AG04450 (cell line): ENCODE data around the gene TM2D3. TPM values are rescaled to one million over a fixed set of nuclear protein-coding genes. Genes with fewer than 3 reads are reported as not detected.

ENCODE experiments used
- CTCF ChIA-PET: fragments of 300-600, 350-600 bp; formaldehyde crosslinking; extraction: SDS; loops from one replicate; lab custom pipeline; 2022; ENCODE audit warnings: antibody characterized with exemption, inconsistent platforms; lab: Charles Lee
- POLR2A ChIA-PET: fragments of 350-600 bp; formaldehyde crosslinking; extraction: SDS; loops from one replicate; lab custom pipeline; 2021; ENCODE audit warnings: antibody characterized with exemption, inconsistent platforms; lab: Yijun Ruan, JAX
- DNase-seq: peaks from one replicate; pipeline ENCODE4 v3.0.0-alpha.2; 2011; ENCODE audit warnings: low read depth, low spot score
- H3K27ac ChIP-seq: one replicate; pipeline ENCODE4 v1.5.1; 2012; ENCODE audit warnings: low read depth, low read length, control low read depth
- H3K27me3 ChIP-seq: one replicate; pipeline ENCODE4 v1.6.0; 2012; ENCODE audit warnings: low read length; ENCODE audit not compliant: control insufficient read depth, insufficient read depth
- H3K4me3 ChIP-seq: 2 replicates; pipeline ENCODE4 v1.5.1; 2011; ENCODE audit warnings: mild to moderate bottlenecking, low read depth, low read length, control low read depth
- H3K9me3 ChIP-seq: 2 replicates; pipeline ENCODE4 v1.5.1; 2012; ENCODE audit warnings: low read length; ENCODE audit not compliant: control insufficient read depth, insufficient read depth
- polyA plus RNA-seq: library from polyadenylated mRNA; depleted of rRNA; stranded (reverse); fragments of >200 nt; gene quantifications from 2 replicates; pipeline ENCODE4 v1.2.3, GENCODE V29; 2011; rRNA removed
- small RNA-seq: library from RNA; depleted of rRNA; stranded (forward); fragments of <200 nt; gene quantifications from one replicate; pipeline ENCODE3, GENCODE V24; 2012; ENCODE audit warnings: low read depth; ENCODE audit not compliant: insufficient read length
- TF ChIP-seq, protein P1 (sequence below): IDR thresholded peaks from 2 replicates; pipeline ENCODE4 v1.5.1; 2011; ENCODE audit warnings: low read depth, low read length, control low read depth, inconsistent platforms

TM2D3 gene
- polyA plus RNA-seq, 1 experiment = 64.2 TPM

DNA sequence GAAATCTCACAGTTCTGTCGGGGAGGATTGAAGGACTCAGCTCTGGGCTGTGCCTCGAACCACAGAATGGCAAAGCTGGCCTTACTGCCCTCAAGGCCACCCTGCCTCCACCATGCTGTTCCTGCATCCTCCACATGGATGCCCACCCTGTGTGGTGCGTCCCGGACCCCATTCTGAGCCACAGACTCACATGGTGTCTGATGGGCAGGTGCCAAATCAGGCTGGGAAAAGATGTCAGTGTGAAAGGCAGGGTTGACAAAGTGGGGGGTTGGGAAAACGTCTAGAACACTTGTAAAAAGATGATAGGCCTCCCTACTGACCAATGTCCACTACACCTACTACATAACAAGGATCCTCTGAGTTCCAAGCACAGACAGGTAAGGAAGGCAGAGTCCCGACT, 49.4 kb downstream of the TM2D3 start:
- Histone ChIP-seq H3K4me3 (no peak overlapping the region), H3K27ac (no peak overlapping the region), H3K9me3 (no peaks in the 10 kb centered on the region), H3K27me3 (peaks cover 7% of the 10 kb centered on the region)
- TF ChIP-seq, protein P1, sequence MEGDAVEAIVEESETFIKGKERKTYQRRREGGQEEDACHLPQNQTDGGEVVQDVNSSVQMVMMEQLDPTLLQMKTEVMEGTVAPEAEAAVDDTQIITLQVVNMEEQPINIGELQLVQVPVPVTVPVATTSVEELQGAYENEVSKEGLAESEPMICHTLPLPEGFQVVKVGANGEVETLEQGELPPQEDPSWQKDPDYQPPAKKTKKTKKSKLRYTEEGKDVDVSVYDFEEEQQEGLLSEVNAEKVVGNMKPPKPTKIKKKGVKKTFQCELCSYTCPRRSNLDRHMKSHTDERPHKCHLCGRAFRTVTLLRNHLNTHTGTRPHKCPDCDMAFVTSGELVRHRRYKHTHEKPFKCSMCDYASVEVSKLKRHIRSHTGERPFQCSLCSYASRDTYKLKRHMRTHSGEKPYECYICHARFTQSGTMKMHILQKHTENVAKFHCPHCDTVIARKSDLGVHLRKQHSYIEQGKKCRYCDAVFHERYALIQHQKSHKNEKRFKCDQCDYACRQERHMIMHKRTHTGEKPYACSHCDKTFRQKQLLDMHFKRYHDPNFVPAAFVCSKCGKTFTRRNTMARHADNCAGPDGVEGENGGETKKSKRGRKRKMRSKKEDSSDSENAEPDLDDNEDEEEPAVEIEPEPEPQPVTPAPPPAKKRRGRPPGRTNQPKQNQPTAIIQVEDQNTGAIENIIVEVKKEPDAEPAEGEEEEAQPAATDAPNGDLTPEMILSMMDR = no peak
- CTCF ChIA-PET = no interaction called here
- DNase-seq = no peak
- POLR2A ChIA-PET = no interaction called here

DNA sequence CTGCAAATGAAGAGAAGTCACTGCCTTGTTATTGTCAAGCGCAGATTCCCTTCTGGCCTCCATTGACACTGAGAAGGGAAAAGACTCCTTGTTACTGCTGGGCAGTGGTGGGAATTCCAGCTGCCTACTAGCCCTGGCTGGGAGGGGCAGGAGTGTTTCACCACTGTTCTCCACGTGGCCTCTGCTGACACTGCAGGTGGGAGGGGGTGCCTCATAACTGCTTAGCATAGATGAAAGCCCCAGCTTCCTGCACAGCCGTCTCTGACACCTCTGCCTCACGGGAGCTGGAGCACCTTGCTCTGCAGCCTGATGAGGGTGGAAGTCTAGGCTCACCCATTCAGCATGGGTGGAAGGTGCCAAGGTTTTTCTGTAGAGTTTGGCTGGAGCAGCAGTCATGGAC, 52.1 kb downstream of the TM2D3 start:
- ChIA-PET POLR2A (no interaction called here), CTCF (no interaction called here)
- H3K9me3 ChIP-seq = no peaks in the 10 kb centered on the region
- DNase-seq = no peak
- TF ChIP-seq, protein P1 = no peak
- H3K4me3 ChIP-seq = no peak overlapping the region
- peaks cover 5% of the 10 kb centered on the region for H3K27me3 ChIP-seq
- no peak overlapping the region for H3K27ac ChIP-seq

- ChIA-PET CTCF (interaction anchor here (0.7 to 1.4 kb wide), 2 partner anchors 42 to 260 kb away, joined by 3 read pairs; no protein-coding TSS in a partner anchor), POLR2A (no interaction called here)
- DNase-seq = no peak
Measured at GRCh38 chr15:101599091-101599490, 53.1 kb downstream of the TM2D3 start.

GRCh38 chr15:101597360-101597928, 54.7 kb downstream of the TM2D3 start:
- CTCF ChIA-PET = no interaction called here
- no peak for DNase-seq
- Histone ChIP-seq H3K9me3 (no peaks in the 10 kb centered on the region), H3K27me3 (peaks cover 3% of the 10 kb centered on the region), H3K27ac (no peak overlapping the region), H3K4me3 (no peak overlapping the region)
- TF ChIP-seq, protein P1 = no peak
- POLR2A ChIA-PET = no interaction called here

More at GRCh38 chr15:101599091-101599490, 53.1 kb downstream of the TM2D3 start:
- Histone ChIP-seq H3K9me3 (no peaks in the 10 kb centered on the region), H3K27me3 (peaks cover 3% of the 10 kb centered on the region), H3K4me3 (no peak overlapping the region), H3K27ac (no peak overlapping the region)
- TF ChIP-seq, protein P1 = no peak

- ChIA-PET CTCF (interaction anchor here (1.2 kb wide), 1 partner anchor 9 kb away, joined by 4 read pairs; no protein-coding TSS in a partner anchor), POLR2A (no interaction called here)
- H3K4me3 ChIP-seq = no peak overlapping the region
- no peak overlapping the region for H3K27ac ChIP-seq
- peaks cover 3% of the 10 kb centered on the region for H3K27me3 ChIP-seq
- H3K9me3 ChIP-seq = no peaks in the 10 kb centered on the region
- TF ChIP-seq, protein P1 = no peak
- DNase-seq = no peak
Measured at GRCh38 chr15:101596633-101597032, 55.5 kb downstream of the TM2D3 start.

Small RNA genes lying within 50 kb of the gene (small RNA-seq; reads per million reads assigned to genes)
- gene RNU6-807P = not detected

Other genes with a start within 250 kb of the TM2D3 start
- 0.06 TPM in 1 of 2 replicates, not detected in the other for gene PCSK6, start 162.7 kb downstream of the TM2D3 start, polyA plus RNA-seq
- 7.2 and 8.5 TPM in 2 replicates for gene TARS3, start 72.1 kb upstream of the TM2D3 start, polyA plus RNA-seq
- not detected in 2 replicates for gene OR4F6, start 151.1 kb upstream of the TM2D3 start, polyA plus RNA-seq
- 0.05 TPM in 1 of 2 replicates, not detected in the other for gene OR4F15, start 159.8 kb upstream of the TM2D3 start, polyA plus RNA-seq